HEK293 (cell line): ENCODE results near the gene CYS1.

Experiments
- HOXC10 ChIP-seq: sonication (generic); formaldehyde crosslinking; IDR thresholded peaks from 2 replicates; pipeline ENCODE4 v1.8.1; 2023; ENCODE audit warnings: mild to moderate bottlenecking, missing genetic modification reagents
- IKZF3 ChIP-seq: fragments of 450-650 bp; IDR thresholded peaks from 2 replicates; pipeline ENCODE4 v1.5.0; 2018; ENCODE audit warnings: missing biosample characterization, mild to moderate bottlenecking, missing genetic modification characterization, moderate library complexity
- INSM2 ChIP-seq: fragments of 450-650 bp; formaldehyde crosslinking; IDR thresholded peaks from 2 replicates; pipeline ENCODE4 v1.5.1; 2016; ENCODE audit warnings: missing biosample characterization, missing genetic modification characterization
- KLF8 ChIP-seq: fragments of 450-650 bp; formaldehyde crosslinking; IDR thresholded peaks from 2 replicates; pipeline ENCODE4 v1.5.1; 2016; ENCODE audit warnings: missing biosample characterization, missing genetic modification characterization
- MYNN ChIP-seq: fragments of 450-650 bp; formaldehyde crosslinking; IDR thresholded peaks from 2 replicates; pipeline ENCODE4 v1.5.1; 2016; ENCODE audit warnings: missing biosample characterization, missing genetic modification characterization, borderline replicate concordance
- PATZ1 ChIP-seq: fragments of 450-650 bp; formaldehyde crosslinking; IDR thresholded peaks from 2 replicates; pipeline ENCODE4 v1.5.1; 2016; ENCODE audit warnings: missing biosample characterization, missing genetic modification characterization
- RBAK ChIP-seq: fragments of 450-650 bp; formaldehyde crosslinking; IDR thresholded peaks from 2 replicates; pipeline ENCODE4 v1.5.1; 2016; ENCODE audit warnings: missing biosample characterization, missing genetic modification characterization
- SCRT2 ChIP-seq: fragments of 450-650 bp; formaldehyde crosslinking; IDR thresholded peaks from 2 replicates; pipeline ENCODE4 v1.5.1; 2016; ENCODE audit warnings: missing biosample characterization, missing genetic modification characterization
- TSHZ1 ChIP-seq: fragments of 450-650 bp; formaldehyde crosslinking; IDR thresholded peaks from 2 replicates; pipeline ENCODE4 v1.5.1; 2016; ENCODE audit warnings: missing biosample characterization, missing genetic modification characterization, borderline replicate concordance
- ZBTB8A ChIP-seq: fragments of 450-650 bp; formaldehyde crosslinking; IDR thresholded peaks from 2 replicates; pipeline ENCODE4 v1.5.1; 2016; ENCODE audit warnings: missing biosample characterization, missing genetic modification characterization
- ZEB2 ChIP-seq: fragments of 450-650 bp; formaldehyde crosslinking; IDR thresholded peaks from 2 replicates; pipeline ENCODE4 v1.5.1; 2016; ENCODE audit warnings: missing biosample characterization, missing genetic modification characterization
- ZNF133 ChIP-seq: fragments of 450-650 bp; formaldehyde crosslinking; IDR thresholded peaks from 2 replicates; pipeline ENCODE4 v1.5.1; 2016; ENCODE audit warnings: missing biosample characterization, missing genetic modification characterization
- ZNF202 ChIP-seq: fragments of 450-650 bp; formaldehyde crosslinking; IDR thresholded peaks from 2 replicates; pipeline ENCODE4 v1.5.1; 2016; ENCODE audit warnings: missing biosample characterization, missing genetic modification characterization, borderline replicate concordance
- ZNF629 ChIP-seq: fragments of 450-650 bp; formaldehyde crosslinking; IDR thresholded peaks from 2 replicates; pipeline ENCODE4 v1.5.1; 2017; ENCODE audit warnings: missing biosample characterization, missing genetic modification characterization
- ZNF660 ChIP-seq: fragments of 450-650 bp; IDR thresholded peaks from 2 replicates; pipeline ENCODE4 v1.5.1; 2018; ENCODE audit warnings: missing biosample characterization, mild to moderate bottlenecking, missing genetic modification characterization
- ZSCAN5A ChIP-seq: fragments of 450-650 bp; formaldehyde crosslinking; IDR thresholded peaks from 2 replicates; pipeline ENCODE4 v1.5.1; 2016; ENCODE audit warnings: missing biosample characterization, missing genetic modification characterization
- TF ChIP-seq, protein P1 (sequence below): fragments of 450-650 bp; formaldehyde crosslinking; IDR thresholded peaks from 2 replicates; pipeline ENCODE4 v1.5.1; 2017; ENCODE audit warnings: missing biosample characterization, missing genetic modification characterization
- TF ChIP-seq, protein P2 (sequence below): fragments of 450-650 bp; formaldehyde crosslinking; IDR thresholded peaks from 2 replicates; pipeline ENCODE4 v1.5.1; 2016; ENCODE audit warnings: missing biosample characterization, missing genetic modification characterization
- TF ChIP-seq, protein P3 (sequence below): fragments of 450-650 bp; formaldehyde crosslinking; IDR thresholded peaks from 2 replicates; pipeline ENCODE4 v1.5.1; 2017; ENCODE audit warnings: missing biosample characterization, missing genetic modification characterization
- TF ChIP-seq, protein P4 (sequence below): fragments of 450-650 bp; formaldehyde crosslinking; IDR thresholded peaks from 2 replicates; pipeline ENCODE4 v1.5.1; 2016; ENCODE audit warnings: missing biosample characterization, missing genetic modification characterization

The CYS1 gene

GRCh38 chr2:10097352-10098148 is 17.3 kb upstream of the CYS1 start (continued):
- TF ChIP-seq TSHZ1, result no peak
- TF ChIP-seq ZNF629 (tag by site-specific recombination), result no peak
- TF ChIP-seq PATZ1 (tag by site-specific recombination), result peak; percentile 28; the same call in 1 of the 2 replicates
- TF ChIP-seq KLF8 (tag by site-specific recombination), result no peak
- TF ChIP-seq, protein P1, sequence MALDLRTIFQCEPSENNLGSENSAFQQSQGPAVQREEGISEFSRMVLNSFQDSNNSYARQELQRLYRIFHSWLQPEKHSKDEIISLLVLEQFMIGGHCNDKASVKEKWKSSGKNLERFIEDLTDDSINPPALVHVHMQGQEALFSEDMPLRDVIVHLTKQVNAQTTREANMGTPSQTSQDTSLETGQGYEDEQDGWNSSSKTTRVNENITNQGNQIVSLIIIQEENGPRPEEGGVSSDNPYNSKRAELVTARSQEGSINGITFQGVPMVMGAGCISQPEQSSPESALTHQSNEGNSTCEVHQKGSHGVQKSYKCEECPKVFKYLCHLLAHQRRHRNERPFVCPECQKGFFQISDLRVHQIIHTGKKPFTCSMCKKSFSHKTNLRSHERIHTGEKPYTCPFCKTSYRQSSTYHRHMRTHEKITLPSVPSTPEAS (tag by site-specific recombination), result no peak
- TF ChIP-seq ZNF202 (tag by site-specific recombination), result no peak
- no peak for TF ChIP-seq MYNN
- no peak for TF ChIP-seq HOXC10 (CRISPR knock-in tag)
- TF ChIP-seq ZNF133 (tag by site-specific recombination), result no peak
- peak; percentile 88 for TF ChIP-seq IKZF3
- no peak for TF ChIP-seq RBAK
- TF ChIP-seq, protein P2, sequence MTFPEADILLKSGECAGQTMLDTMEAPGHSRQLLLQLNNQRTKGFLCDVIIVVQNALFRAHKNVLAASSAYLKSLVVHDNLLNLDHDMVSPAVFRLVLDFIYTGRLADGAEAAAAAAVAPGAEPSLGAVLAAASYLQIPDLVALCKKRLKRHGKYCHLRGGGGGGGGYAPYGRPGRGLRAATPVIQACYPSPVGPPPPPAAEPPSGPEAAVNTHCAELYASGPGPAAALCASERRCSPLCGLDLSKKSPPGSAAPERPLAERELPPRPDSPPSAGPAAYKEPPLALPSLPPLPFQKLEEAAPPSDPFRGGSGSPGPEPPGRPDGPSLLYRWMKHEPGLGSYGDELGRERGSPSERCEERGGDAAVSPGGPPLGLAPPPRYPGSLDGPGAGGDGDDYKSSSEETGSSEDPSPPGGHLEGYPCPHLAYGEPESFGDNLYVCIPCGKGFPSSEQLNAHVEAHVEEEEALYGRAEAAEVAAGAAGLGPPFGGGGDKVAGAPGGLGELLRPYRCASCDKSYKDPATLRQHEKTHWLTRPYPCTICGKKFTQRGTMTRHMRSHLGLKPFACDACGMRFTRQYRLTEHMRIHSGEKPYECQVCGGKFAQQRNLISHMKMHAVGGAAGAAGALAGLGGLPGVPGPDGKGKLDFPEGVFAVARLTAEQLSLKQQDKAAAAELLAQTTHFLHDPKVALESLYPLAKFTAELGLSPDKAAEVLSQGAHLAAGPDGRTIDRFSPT, result no peak
- TF ChIP-seq ZNF660 (tag by site-specific recombination), result peak; percentile 68; the same call in 1 of the 2 replicates
- peak; percentile 41; the same call in 1 of the 2 replicates for TF ChIP-seq SCRT2 (tag by site-specific recombination)
- TF ChIP-seq ZSCAN5A (tag by site-specific recombination), result no peak
- TF ChIP-seq, protein P3, sequence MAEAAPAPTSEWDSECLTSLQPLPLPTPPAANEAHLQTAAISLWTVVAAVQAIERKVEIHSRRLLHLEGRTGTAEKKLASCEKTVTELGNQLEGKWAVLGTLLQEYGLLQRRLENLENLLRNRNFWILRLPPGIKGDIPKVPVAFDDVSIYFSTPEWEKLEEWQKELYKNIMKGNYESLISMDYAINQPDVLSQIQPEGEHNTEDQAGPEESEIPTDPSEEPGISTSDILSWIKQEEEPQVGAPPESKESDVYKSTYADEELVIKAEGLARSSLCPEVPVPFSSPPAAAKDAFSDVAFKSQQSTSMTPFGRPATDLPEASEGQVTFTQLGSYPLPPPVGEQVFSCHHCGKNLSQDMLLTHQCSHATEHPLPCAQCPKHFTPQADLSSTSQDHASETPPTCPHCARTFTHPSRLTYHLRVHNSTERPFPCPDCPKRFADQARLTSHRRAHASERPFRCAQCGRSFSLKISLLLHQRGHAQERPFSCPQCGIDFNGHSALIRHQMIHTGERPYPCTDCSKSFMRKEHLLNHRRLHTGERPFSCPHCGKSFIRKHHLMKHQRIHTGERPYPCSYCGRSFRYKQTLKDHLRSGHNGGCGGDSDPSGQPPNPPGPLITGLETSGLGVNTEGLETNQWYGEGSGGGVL (tag by site-specific recombination), result no peak
- TF ChIP-seq INSM2, result no peak
- no peak for TF ChIP-seq ZEB2
- TF ChIP-seq ZBTB8A (tag by site-specific recombination), result no peak
- TF ChIP-seq, protein P4, sequence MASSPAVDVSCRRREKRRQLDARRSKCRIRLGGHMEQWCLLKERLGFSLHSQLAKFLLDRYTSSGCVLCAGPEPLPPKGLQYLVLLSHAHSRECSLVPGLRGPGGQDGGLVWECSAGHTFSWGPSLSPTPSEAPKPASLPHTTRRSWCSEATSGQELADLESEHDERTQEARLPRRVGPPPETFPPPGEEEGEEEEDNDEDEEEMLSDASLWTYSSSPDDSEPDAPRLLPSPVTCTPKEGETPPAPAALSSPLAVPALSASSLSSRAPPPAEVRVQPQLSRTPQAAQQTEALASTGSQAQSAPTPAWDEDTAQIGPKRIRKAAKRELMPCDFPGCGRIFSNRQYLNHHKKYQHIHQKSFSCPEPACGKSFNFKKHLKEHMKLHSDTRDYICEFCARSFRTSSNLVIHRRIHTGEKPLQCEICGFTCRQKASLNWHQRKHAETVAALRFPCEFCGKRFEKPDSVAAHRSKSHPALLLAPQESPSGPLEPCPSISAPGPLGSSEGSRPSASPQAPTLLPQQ (tag by site-specific recombination), result no peak
